ENCODE data around the gene BRINP1. TPM values are rescaled to one million over a fixed set of nuclear protein-coding genes. Genes with fewer than 3 reads are reported as not detected.

The BRINP1 gene
- total and polyA plus RNA-seq, 2 experiments from 2014 or later, result 13.4 to 33.5 TPM

DNA sequence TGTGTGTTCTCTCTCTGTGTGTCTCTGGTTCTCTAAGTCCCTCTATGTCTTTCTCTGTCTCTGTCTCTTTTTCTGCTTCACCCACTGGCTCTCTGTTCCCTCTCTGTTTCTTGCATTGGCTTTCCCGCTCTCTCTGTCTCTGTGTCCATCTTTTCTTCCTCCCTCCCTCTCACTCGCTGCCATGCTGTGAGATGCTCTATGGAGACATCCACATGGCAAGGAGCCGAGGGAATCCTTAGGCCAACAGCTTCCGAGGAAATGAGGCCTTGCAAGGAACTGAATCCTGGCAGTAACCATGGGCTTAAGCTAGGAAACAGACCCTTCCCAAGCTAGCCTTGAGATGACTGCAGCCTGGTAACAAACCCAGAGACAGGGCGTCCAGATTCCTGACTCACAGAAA lies 117.3 kb downstream of the BRINP1 start (continued):
- no peak for TF ChIP-seq ZNF462 (CRISPR knock-in tag; IDR thresholded peaks at IDR 0.05)
- no peak for TF ChIP-seq CREB1 (CRISPR knock-in tag; IDR thresholded peaks at IDR 0.05; ENCODE audit: low read depth)
- TF ChIP-seq CTCF (conservative IDR thresholded peaks at IDR 0.05; ENCODE audit: low read depth in 2 of 2), result no peak
- TF ChIP-seq, protein P1, sequence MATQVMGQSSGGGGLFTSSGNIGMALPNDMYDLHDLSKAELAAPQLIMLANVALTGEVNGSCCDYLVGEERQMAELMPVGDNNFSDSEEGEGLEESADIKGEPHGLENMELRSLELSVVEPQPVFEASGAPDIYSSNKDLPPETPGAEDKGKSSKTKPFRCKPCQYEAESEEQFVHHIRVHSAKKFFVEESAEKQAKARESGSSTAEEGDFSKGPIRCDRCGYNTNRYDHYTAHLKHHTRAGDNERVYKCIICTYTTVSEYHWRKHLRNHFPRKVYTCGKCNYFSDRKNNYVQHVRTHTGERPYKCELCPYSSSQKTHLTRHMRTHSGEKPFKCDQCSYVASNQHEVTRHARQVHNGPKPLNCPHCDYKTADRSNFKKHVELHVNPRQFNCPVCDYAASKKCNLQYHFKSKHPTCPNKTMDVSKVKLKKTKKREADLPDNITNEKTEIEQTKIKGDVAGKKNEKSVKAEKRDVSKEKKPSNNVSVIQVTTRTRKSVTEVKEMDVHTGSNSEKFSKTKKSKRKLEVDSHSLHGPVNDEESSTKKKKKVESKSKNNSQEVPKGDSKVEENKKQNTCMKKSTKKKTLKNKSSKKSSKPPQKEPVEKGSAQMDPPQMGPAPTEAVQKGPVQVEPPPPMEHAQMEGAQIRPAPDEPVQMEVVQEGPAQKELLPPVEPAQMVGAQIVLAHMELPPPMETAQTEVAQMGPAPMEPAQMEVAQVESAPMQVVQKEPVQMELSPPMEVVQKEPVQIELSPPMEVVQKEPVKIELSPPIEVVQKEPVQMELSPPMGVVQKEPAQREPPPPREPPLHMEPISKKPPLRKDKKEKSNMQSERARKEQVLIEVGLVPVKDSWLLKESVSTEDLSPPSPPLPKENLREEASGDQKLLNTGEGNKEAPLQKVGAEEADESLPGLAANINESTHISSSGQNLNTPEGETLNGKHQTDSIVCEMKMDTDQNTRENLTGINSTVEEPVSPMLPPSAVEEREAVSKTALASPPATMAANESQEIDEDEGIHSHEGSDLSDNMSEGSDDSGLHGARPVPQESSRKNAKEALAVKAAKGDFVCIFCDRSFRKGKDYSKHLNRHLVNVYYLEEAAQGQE (IDR thresholded peaks at IDR 0.05; ENCODE audit: unreplicated experiment), result no peak
- TF ChIP-seq EZH2 (IDR thresholded peaks at IDR 0.05; ENCODE audit: low read depth, unreplicated experiment), result no peak
- no peak for TF ChIP-seq ZNF331 (CRISPR knock-in tag; IDR thresholded peaks at IDR 0.05; ENCODE audit: low read depth)
- TF ChIP-seq, protein P2, sequence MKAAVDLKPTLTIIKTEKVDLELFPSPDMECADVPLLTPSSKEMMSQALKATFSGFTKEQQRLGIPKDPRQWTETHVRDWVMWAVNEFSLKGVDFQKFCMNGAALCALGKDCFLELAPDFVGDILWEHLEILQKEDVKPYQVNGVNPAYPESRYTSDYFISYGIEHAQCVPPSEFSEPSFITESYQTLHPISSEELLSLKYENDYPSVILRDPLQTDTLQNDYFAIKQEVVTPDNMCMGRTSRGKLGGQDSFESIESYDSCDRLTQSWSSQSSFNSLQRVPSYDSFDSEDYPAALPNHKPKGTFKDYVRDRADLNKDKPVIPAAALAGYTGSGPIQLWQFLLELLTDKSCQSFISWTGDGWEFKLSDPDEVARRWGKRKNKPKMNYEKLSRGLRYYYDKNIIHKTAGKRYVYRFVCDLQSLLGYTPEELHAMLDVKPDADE (IDR thresholded peaks at IDR 0.05), result no peak
- TF ChIP-seq ZNF114 (CRISPR knock-in tag; IDR thresholded peaks at IDR 0.05), result no peak
